H9 (cell line): Measurements from ENCODE around the gene SORCS2. TPM values are rescaled to one million over a fixed set of nuclear protein-coding genes. Genes with fewer than 3 reads are reported as not detected.

Source experiments
- DNase-seq: peaks from one replicate; pipeline ENCODE4 v3.0.0-alpha.2; 2017
- H2AFZ ChIP-seq: one replicate; pipeline ENCODE4 v1.6.1; 2013; ENCODE audit warnings: mild to moderate bottlenecking, low read length, control low read depth, moderate library complexity
- H2AK5ac ChIP-seq: 2 replicates; pipeline ENCODE4 v1.6.1; 2013; ENCODE audit warnings: low read length, control low read depth, mixed read lengths; ENCODE audit not compliant: insufficient read length
- H2BK120ac ChIP-seq: one replicate; pipeline ENCODE4 v1.6.1; 2013; ENCODE audit warnings: low read depth, mild to moderate bottlenecking, low read length, control low read depth, inconsistent platforms; ENCODE audit not compliant: poor library complexity, severe bottlenecking
- H2BK12ac ChIP-seq: 2 replicates; pipeline ENCODE4 v1.6.1; 2013; ENCODE audit warnings: low read length, control low read depth, mixed read lengths, low read depth; ENCODE audit not compliant: insufficient read length
- H2BK15ac ChIP-seq: 2 replicates; pipeline ENCODE4 v1.6.1; 2013; ENCODE audit warnings: low read depth, low read length, control low read depth
- H2BK20ac ChIP-seq: one replicate; pipeline ENCODE4 v1.6.1; 2013; ENCODE audit warnings: low read depth, mild to moderate bottlenecking, low read length, control low read depth, inconsistent platforms; ENCODE audit not compliant: poor library complexity, severe bottlenecking
- H2BK5ac ChIP-seq: 2 replicates; pipeline ENCODE4 v1.6.1; 2013; ENCODE audit warnings: low read length, control low read depth, mixed read lengths; ENCODE audit not compliant: insufficient read length
- H3K14ac ChIP-seq: 2 replicates; pipeline ENCODE4 v1.6.1; 2013; ENCODE audit warnings: low read length, control low read depth; ENCODE audit not compliant: insufficient read depth
- H3K18ac ChIP-seq: 2 replicates; pipeline ENCODE4 v1.6.1; 2013; ENCODE audit warnings: low read depth, mild to moderate bottlenecking, mixed read lengths, low read length, control low read depth; ENCODE audit not compliant: insufficient read length
- H3K23ac ChIP-seq: 2 replicates; pipeline ENCODE4 v1.6.1; 2013; ENCODE audit warnings: low read length, control low read depth, mixed read lengths, low read depth; ENCODE audit not compliant: insufficient read length
- H3K23me2 ChIP-seq: 2 replicates; pipeline ENCODE4 v1.6.1; 2013; ENCODE audit warnings: low read depth, mild to moderate bottlenecking, mixed read lengths, low read length, control low read depth; ENCODE audit not compliant: insufficient read length, poor library complexity, severe bottlenecking
- H3K27ac ChIP-seq: 2 replicates; pipeline ENCODE4 v1.5.1; 2013; ENCODE audit warnings: low read length, control low read depth, mixed read lengths, low read depth; ENCODE audit not compliant: insufficient read length
- H3K27me3 ChIP-seq: 2 replicates; pipeline ENCODE4 v1.6.1; 2013; ENCODE audit warnings: low read length, control low read depth, inconsistent platforms; ENCODE audit not compliant: insufficient read depth
- H3K4ac ChIP-seq: 2 replicates; pipeline ENCODE4 v1.6.1; 2013; ENCODE audit warnings: low read depth, mild to moderate bottlenecking, control low read depth, inconsistent platforms, low read length, moderate library complexity
- H3K4me1 ChIP-seq: 2 replicates; pipeline ENCODE4 v1.6.1; 2013; ENCODE audit warnings: low read length, control low read depth, inconsistent platforms; ENCODE audit not compliant: insufficient read depth
- H3K4me2 ChIP-seq: 2 replicates; pipeline ENCODE4 v1.6.1; 2013; ENCODE audit warnings: low read length, control low read depth, mixed read lengths; ENCODE audit not compliant: insufficient read length, insufficient read depth
- H3K56ac ChIP-seq: 2 replicates; pipeline ENCODE4 v1.6.1; 2013; ENCODE audit warnings: low read depth, mild to moderate bottlenecking, mixed read lengths, low read length, control low read depth; ENCODE audit not compliant: insufficient read length
- H3K79me1 ChIP-seq: 2 replicates; pipeline ENCODE4 v1.6.1; 2013; ENCODE audit warnings: low read depth, mild to moderate bottlenecking, moderate library complexity, low read length, control low read depth, inconsistent platforms; ENCODE audit not compliant: insufficient read depth, poor library complexity, severe bottlenecking
- H3K79me2 ChIP-seq: 2 replicates; pipeline ENCODE4 v1.6.1; 2013; ENCODE audit warnings: low read length, control low read depth, inconsistent platforms; ENCODE audit not compliant: insufficient read depth
- H3K9ac ChIP-seq: 2 replicates; pipeline ENCODE4 v1.6.1; 2013; ENCODE audit warnings: low read length, control low read depth, mixed read lengths; ENCODE audit not compliant: insufficient read length; ENCODE audit errors: extremely low read depth
- H3K9me3 ChIP-seq: one replicate; pipeline ENCODE4 v1.6.1; 2013; ENCODE audit warnings: low read depth, low read length, inconsistent platforms; ENCODE audit not compliant: control insufficient read depth
- H3T11ph ChIP-seq: one replicate; pipeline ENCODE4 v1.6.1; 2013; ENCODE audit warnings: mild to moderate bottlenecking, low read length, control low read depth, inconsistent platforms
- H4K20me1 ChIP-seq: one replicate; pipeline ENCODE4 v1.6.1; 2013; ENCODE audit not compliant: control insufficient read depth, insufficient read length, insufficient read depth
- H4K5ac ChIP-seq: 2 replicates; pipeline ENCODE4 v1.6.1; 2013; ENCODE audit warnings: low read depth, mild to moderate bottlenecking, mixed read lengths, low read length, control low read depth; ENCODE audit not compliant: insufficient read length
- H4K8ac ChIP-seq: replicated peaks from 2 replicates; pipeline ENCODE4 v1.6.1; 2013; ENCODE audit warnings: low read length, control low read depth, mixed read lengths, low read depth; ENCODE audit not compliant: insufficient read length
- H4K91ac ChIP-seq: 2 replicates; pipeline ENCODE4 v1.6.1; 2013; ENCODE audit warnings: low read depth, mild to moderate bottlenecking, moderate library complexity, mixed read lengths, low read length, control low read depth; ENCODE audit not compliant: insufficient read length
- H3K27ac Mint-ChIP-seq, 3 experiments: 2 replicates in 2 of 3; 3 replicates in 1 of 3; pipeline ENCODE4 v1.8.0; 2020 to 2021; ENCODE audit warnings: mixed read lengths in 3 of 3, mild to moderate bottlenecking in 1 of 3, moderate library complexity in 1 of 3
- H3K27me3 Mint-ChIP-seq: 2 replicates; pipeline ENCODE4 v1.8.0; 2021; ENCODE audit warnings: low read depth, mild to moderate bottlenecking, moderate library complexity, mixed read lengths
- H3K36me3 Mint-ChIP-seq, 3 experiments: 2 replicates in 2 of 3; 3 replicates in 1 of 3; pipeline ENCODE4 v1.8.0; 2020 to 2021; ENCODE audit warnings: low read depth in 3 of 3, mixed read lengths in 3 of 3; ENCODE audit not compliant: insufficient read depth in 1 of 3
- H3K4me1 Mint-ChIP-seq, 2 experiments: 2 replicates each; pipeline ENCODE4 v1.8.0; 2020; ENCODE audit warnings: mixed read lengths in 2 of 2
- H3K4me3 Mint-ChIP-seq, 2 experiments: 2 replicates in 1 of 2; 3 replicates in 1 of 2; pipeline ENCODE4 v1.8.0; 2020 to 2021; ENCODE audit warnings: mild to moderate bottlenecking in 2 of 2, mixed read lengths in 2 of 2, moderate library complexity in 1 of 2
- H3K9me3 Mint-ChIP-seq, 2 experiments: 2 replicates in 1 of 2; 3 replicates in 1 of 2; pipeline ENCODE4 v1.8.0; 2020; ENCODE audit warnings: mild to moderate bottlenecking in 2 of 2, mixed read lengths in 2 of 2, moderate library complexity in 1 of 2
- CTCF ChIP-seq: fragments of 200-600 bp; sonication (generic); conservative IDR thresholded peaks from 3 replicates; pipeline ENCODE4 v1.8.0; 2021; ENCODE audit warnings: antibody characterized with exemption, mild to moderate bottlenecking
- WGBS: extraction: QIAGEN DNeasy Blood & Tissue Kit; methylation state at CpG from one replicate; pipeline ENCODE4 v1.1.7; 2013; ENCODE audit warnings: missing lambda C conversion rate, low lambda C conversion rate, mixed read lengths; ENCODE audit not compliant: insufficient read length; ENCODE audit errors: extremely low coverage; 5-methylcytosine and 5-hydroxymethylcytosine counted together
- total RNA-seq: library from RNA; stranded (reverse); gene quantifications from 2 replicates; pipeline ENCODE4 v1.2.1, GENCODE V29; 2021

SORCS2 gene
- total RNA-seq, 1 experiment from 2014 or later: 0.57 TPM

- H3K23ac ChIP-seq: no peak overlapping the region
- H4K20me1 ChIP-seq: no peaks in the 10 kb centered on the region
- no peak overlapping the region for H4K8ac ChIP-seq
- no peak overlapping the region for H3K56ac ChIP-seq
- H3K18ac ChIP-seq: no peak overlapping the region
- no peak overlapping the region for H4K5ac ChIP-seq
- no peaks in the 10 kb centered on the region for H3K9me3 ChIP-seq
- TF ChIP-seq CTCF: no peak
- H3K4ac ChIP-seq: no peak overlapping the region
- Mint-ChIP-seq H3K27ac (no peak overlapping the region), H3K27me3 (peaks cover 13% of the 10 kb centered on the region), H3K9me3 (no peaks in the 10 kb centered on the region), H3K4me3 (no peak overlapping the region), H3K36me3 (no peaks in the 10 kb centered on the region), H3K4me1 (no peaks in the 10 kb centered on the region)
- H2AFZ ChIP-seq: no peak overlapping the region
- H4K91ac ChIP-seq: no peak overlapping the region
- H3K9ac ChIP-seq: no peak overlapping the region
- no peaks in the 10 kb centered on the region for H3K23me2 ChIP-seq
- H2BK120ac ChIP-seq: no peak overlapping the region
- WGBS: no CpG with 5 or more reads among the region's 18 CpGs
- no peaks in the 10 kb centered on the region for H3K4me1 ChIP-seq
- H3K4me2 ChIP-seq: no peak overlapping the region
- no peak overlapping the region for H2BK5ac ChIP-seq
- no peak overlapping the region for H2BK12ac ChIP-seq
- no peak overlapping the region for H2BK20ac ChIP-seq
- H3K27ac ChIP-seq: no peak overlapping the region
- H3K14ac ChIP-seq: no peak overlapping the region; the same call in 1 of the 2 replicates
- H2AK5ac ChIP-seq: no peak overlapping the region
- H3K79me2 ChIP-seq: no peaks in the 10 kb centered on the region
- no peaks in the 10 kb centered on the region for H3K79me1 ChIP-seq
- H3K27me3 ChIP-seq: no peaks in the 10 kb centered on the region
- H3T11ph ChIP-seq: no peak overlapping the region
- H2BK15ac ChIP-seq: no peak overlapping the region
- DNase-seq: no peak
Observed at GRCh38 chr4:7287918-7288280, 95.6 kb downstream of the SORCS2 start.
